GM12878 (cell line): ENCODE results near the gene CFAP53. TPM values are rescaled to one million over a fixed set of nuclear protein-coding genes. Genes with fewer than 3 reads are reported as not detected.

Source experiments
- BMI1 ChIP-seq: fragments of 450-650 bp; IDR thresholded peaks from 2 replicates; pipeline ENCODE4 v1.6.1; 2016; ENCODE audit warnings: mild to moderate bottlenecking, moderate library complexity, borderline replicate concordance
- BRCA1 ChIP-seq: IDR thresholded peaks from 2 replicates; pipeline ENCODE4 v1.6.1; 2011; ENCODE audit warnings: low read depth, low read length, improper control_type of control experiment
- CBFB ChIP-seq: IDR thresholded peaks from 2 replicates; pipeline ENCODE4 v1.6.1; 2016; ENCODE audit warnings: antibody characterized with exemption, low read depth
- JUND ChIP-seq: IDR thresholded peaks from 2 replicates; pipeline ENCODE4 v1.6.1; 2012; ENCODE audit warnings: low read depth, mild to moderate bottlenecking, low read length, improper control_type of control experiment, moderate library complexity
- MTA2 ChIP-seq: fragments of 450-650 bp; IDR thresholded peaks from 2 replicates; pipeline ENCODE4 v1.6.1; 2016; ENCODE audit warnings: low read depth, mild to moderate bottlenecking, moderate library complexity
- MXI1 ChIP-seq: fragments of 150-350 bp; IDR thresholded peaks from 2 replicates; pipeline ENCODE4 v1.6.1; 2011; ENCODE audit warnings: low read depth, mild to moderate bottlenecking, inconsistent platforms, low read length, improper control_type of control experiment
- NFXL1 ChIP-seq: fragments of 450-650 bp; IDR thresholded peaks from 2 replicates; pipeline ENCODE4 v1.6.1; 2017; ENCODE audit warnings: antibody characterized with exemption, mild to moderate bottlenecking, borderline replicate concordance
- NFYA ChIP-seq: IDR thresholded peaks from 2 replicates; pipeline ENCODE4 v1.6.1; 2011; ENCODE audit warnings: low read depth, mild to moderate bottlenecking, low read length, improper control_type of control experiment, borderline replicate concordance
- RAD21 ChIP-seq: IDR thresholded peaks from 2 replicates; pipeline ENCODE4 v1.6.1; 2011; ENCODE audit warnings: mild to moderate bottlenecking, low read depth, low read length, moderate library complexity; ENCODE audit not compliant: insufficient read depth
- SMARCA5 ChIP-seq: fragments of 450-650 bp; IDR thresholded peaks from 2 replicates; pipeline ENCODE4 v1.6.1; 2017; ENCODE audit warnings: mild to moderate bottlenecking
- SRF ChIP-seq, 2 experiments: IDR thresholded peaks; 2 replicates each; pipeline ENCODE4 v1.6.1; 2011; ENCODE audit warnings: low read depth in 2 of 2, low read length in 2 of 2, mild to moderate bottlenecking in 1 of 2, moderate library complexity in 1 of 2
- TCF7 ChIP-seq: IDR thresholded peaks from 2 replicates; pipeline ENCODE4 v1.6.1; 2014; ENCODE audit warnings: antibody characterized with exemption, borderline replicate concordance
- ZNF24 ChIP-seq: fragments of 450-650 bp; IDR thresholded peaks from 2 replicates; pipeline ENCODE4 v1.6.1; 2017; ENCODE audit warnings: antibody characterized with exemption, mild to moderate bottlenecking
- ZNF384 ChIP-seq: IDR thresholded peaks from 2 replicates; pipeline ENCODE4 v1.6.1; 2012; ENCODE audit warnings: low read depth, mild to moderate bottlenecking, low read length, improper control_type of control experiment, borderline replicate concordance
- polyA plus RNA-seq, 11 experiments: library from polyadenylated mRNA; depleted of rRNA in 4 of 11; unstranded in 6 of 11; stranded (reverse) in 5 of 11; fragments of >200 nt; fragmentation: Nextera tagmentation in 4 of 11; fragmentation: Illumina TruSeq in 1 of 11; extraction: Ambion mirVana in 4 of 11; extraction: Trizol in 1 of 11; gene quantifications; 1 replicate in 1 of 11; 2 replicates in 10 of 11; pipeline versions ENCODE4 v1.2.1 to v1.2.3, GENCODE V29; 2011 to 2016; ENCODE audit warnings: inconsistent platforms in 2 of 11, missing spikeins in 2 of 11, low read depth in 1 of 11
- total RNA-seq, 4 experiments: library from RNA; depleted of rRNA in 3 of 4; stranded (reverse); fragments of >200 nt in 3 of 4; fragmentation: Illumina TruSeq in 1 of 4; extraction: Trizol in 1 of 4; gene quantifications; 2 replicates each; pipeline versions ENCODE4 v1.2.1 to v1.2.3, GENCODE V29; 2013 to 2021
- TF ChIP-seq, protein P1 (sequence below): fragments of 450-650 bp; IDR thresholded peaks from 2 replicates; pipeline ENCODE4 v1.6.1; 2017; ENCODE audit warnings: borderline replicate concordance
- TF ChIP-seq, protein P2 (sequence below): fragments of 450-650 bp; IDR thresholded peaks from 2 replicates; pipeline ENCODE4 v1.6.1; 2016; ENCODE audit warnings: mild to moderate bottlenecking
- TF ChIP-seq, protein P3 (sequence below): fragments of 450-650 bp; IDR thresholded peaks from 2 replicates; pipeline ENCODE4 v1.6.1; 2017; ENCODE audit warnings: low read depth, mild to moderate bottlenecking, moderate library complexity
- TF ChIP-seq, protein P4 (sequence below): IDR thresholded peaks from 2 replicates; pipeline ENCODE4 v1.6.1; 2012; ENCODE audit warnings: mild to moderate bottlenecking, low read depth, low read length

Gene CFAP53
- total and polyA plus RNA-seq, 10 of the 15 experiments (the other 5 are each of a cell fraction or from before 2014, with no cell fraction given), result 0.05 to 0.31 (median 0.12) TPM; not detected in 1

DNA sequence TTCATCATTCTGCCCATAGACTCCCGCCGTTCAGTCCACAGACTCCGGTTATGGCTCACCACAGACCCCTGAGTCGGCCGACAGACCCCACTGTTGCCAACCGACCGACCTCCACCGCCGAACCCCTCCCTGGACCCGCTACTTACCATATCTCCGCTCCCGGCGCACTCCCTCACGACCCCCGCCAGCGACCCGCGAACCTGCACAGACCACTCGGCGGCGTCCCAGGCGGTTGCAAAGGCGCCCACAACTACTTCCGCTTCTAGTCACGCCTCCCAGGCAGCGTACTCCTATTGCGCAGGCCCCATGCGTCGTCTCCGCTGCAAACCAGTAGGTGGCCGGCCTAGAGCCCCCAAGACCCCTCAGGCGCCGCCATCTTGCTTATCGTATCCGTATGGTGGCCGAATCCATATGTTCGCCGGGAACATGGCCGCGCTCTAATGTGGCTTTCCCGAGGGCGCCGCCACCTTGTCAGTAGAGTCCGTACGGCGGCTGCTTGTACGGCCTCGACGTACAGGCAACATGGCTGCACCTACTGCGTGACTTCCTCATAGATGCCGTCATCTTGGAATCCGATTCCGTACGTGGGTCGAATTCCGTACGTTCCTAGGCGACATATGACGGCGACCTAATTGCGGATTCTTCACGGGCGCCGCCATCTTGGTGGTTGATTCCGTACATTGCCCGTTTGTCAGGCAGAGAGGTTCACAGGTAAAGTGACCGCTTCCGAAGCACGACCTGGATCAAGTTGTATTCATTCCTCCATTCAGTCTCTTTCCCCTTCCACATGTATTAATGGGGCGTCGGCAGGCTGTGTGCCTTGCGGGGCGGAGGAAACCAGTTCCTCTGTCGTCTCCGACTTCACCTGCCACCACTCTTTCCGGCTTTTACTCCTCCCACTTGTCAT lies 21.4 kb upstream of the CFAP53 start, which contains the start of gene CXXC1 (continued):
- TF ChIP-seq ZNF384 (no peak), ZNF24 (no peak), BRCA1 (no peak), CBFB (peak; percentile 74), SRF (IDR thresholded peaks at IDR 0.05; ENCODE audit: low read depth in 2 of 2, low read length in 2 of 2) (no peak), TCF7 (no peak), SMARCA5 (peak; percentile 79; the same call in 1 of the 2 replicates), RAD21 (peak; percentile 44; the same call in 1 of the 2 replicates), JUND (no peak), MTA2 (no peak), NFYA (no peak), BMI1 (peak; percentile 73; the same call in 1 of the 2 replicates), NFXL1 (no peak), MXI1 (peak; percentile 76; the same call in 1 of the 2 replicates)
- TF ChIP-seq, protein P1, sequence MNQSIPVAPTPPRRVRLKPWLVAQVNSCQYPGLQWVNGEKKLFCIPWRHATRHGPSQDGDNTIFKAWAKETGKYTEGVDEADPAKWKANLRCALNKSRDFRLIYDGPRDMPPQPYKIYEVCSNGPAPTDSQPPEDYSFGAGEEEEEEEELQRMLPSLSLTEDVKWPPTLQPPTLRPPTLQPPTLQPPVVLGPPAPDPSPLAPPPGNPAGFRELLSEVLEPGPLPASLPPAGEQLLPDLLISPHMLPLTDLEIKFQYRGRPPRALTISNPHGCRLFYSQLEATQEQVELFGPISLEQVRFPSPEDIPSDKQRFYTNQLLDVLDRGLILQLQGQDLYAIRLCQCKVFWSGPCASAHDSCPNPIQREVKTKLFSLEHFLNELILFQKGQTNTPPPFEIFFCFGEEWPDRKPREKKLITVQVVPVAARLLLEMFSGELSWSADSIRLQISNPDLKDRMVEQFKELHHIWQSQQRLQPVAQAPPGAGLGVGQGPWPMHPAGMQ, result no peak
- TF ChIP-seq, protein P2, sequence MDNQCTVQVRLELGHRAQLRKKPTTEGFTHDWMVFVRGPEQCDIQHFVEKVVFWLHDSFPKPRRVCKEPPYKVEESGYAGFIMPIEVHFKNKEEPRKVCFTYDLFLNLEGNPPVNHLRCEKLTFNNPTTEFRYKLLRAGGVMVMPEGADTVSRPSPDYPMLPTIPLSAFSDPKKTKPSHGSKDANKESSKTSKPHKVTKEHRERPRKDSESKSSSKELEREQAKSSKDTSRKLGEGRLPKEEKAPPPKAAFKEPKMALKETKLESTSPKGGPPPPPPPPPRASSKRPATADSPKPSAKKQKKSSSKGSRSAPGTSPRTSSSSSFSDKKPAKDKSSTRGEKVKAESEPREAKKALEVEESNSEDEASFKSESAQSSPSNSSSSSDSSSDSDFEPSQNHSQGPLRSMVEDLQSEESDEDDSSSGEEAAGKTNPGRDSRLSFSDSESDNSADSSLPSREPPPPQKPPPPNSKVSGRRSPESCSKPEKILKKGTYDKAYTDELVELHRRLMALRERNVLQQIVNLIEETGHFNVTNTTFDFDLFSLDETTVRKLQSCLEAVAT, result peak; percentile 14
- TF ChIP-seq, protein P3, sequence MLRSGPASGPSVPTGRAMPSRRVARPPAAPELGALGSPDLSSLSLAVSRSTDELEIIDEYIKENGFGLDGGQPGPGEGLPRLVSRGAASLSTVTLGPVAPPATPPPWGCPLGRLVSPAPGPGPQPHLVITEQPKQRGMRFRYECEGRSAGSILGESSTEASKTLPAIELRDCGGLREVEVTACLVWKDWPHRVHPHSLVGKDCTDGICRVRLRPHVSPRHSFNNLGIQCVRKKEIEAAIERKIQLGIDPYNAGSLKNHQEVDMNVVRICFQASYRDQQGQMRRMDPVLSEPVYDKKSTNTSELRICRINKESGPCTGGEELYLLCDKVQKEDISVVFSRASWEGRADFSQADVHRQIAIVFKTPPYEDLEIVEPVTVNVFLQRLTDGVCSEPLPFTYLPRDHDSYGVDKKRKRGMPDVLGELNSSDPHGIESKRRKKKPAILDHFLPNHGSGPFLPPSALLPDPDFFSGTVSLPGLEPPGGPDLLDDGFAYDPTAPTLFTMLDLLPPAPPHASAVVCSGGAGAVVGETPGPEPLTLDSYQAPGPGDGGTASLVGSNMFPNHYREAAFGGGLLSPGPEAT, result peak; percentile 39; the same call in 1 of the 2 replicates
- TF ChIP-seq, protein P4, sequence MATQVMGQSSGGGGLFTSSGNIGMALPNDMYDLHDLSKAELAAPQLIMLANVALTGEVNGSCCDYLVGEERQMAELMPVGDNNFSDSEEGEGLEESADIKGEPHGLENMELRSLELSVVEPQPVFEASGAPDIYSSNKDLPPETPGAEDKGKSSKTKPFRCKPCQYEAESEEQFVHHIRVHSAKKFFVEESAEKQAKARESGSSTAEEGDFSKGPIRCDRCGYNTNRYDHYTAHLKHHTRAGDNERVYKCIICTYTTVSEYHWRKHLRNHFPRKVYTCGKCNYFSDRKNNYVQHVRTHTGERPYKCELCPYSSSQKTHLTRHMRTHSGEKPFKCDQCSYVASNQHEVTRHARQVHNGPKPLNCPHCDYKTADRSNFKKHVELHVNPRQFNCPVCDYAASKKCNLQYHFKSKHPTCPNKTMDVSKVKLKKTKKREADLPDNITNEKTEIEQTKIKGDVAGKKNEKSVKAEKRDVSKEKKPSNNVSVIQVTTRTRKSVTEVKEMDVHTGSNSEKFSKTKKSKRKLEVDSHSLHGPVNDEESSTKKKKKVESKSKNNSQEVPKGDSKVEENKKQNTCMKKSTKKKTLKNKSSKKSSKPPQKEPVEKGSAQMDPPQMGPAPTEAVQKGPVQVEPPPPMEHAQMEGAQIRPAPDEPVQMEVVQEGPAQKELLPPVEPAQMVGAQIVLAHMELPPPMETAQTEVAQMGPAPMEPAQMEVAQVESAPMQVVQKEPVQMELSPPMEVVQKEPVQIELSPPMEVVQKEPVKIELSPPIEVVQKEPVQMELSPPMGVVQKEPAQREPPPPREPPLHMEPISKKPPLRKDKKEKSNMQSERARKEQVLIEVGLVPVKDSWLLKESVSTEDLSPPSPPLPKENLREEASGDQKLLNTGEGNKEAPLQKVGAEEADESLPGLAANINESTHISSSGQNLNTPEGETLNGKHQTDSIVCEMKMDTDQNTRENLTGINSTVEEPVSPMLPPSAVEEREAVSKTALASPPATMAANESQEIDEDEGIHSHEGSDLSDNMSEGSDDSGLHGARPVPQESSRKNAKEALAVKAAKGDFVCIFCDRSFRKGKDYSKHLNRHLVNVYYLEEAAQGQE, result no peak
